Ishikawa (cell line): Measurements from ENCODE around the gene SNTG2.

ENCODE experiments used
- CEBPB ChIP-seq: IDR thresholded peaks from 2 replicates; pipeline ENCODE4 v1.6.1; 2012
- CREB1 ChIP-seq: IDR thresholded peaks from 2 replicates; pipeline ENCODE4 v1.6.1; 2012; ENCODE audit warnings: low read depth
- EGR1 ChIP-seq: IDR thresholded peaks from 2 replicates; pipeline ENCODE4 v1.6.1; 2012
- EP300 ChIP-seq: IDR thresholded peaks from 2 replicates; pipeline ENCODE4 v1.6.1; 2012; ENCODE audit warnings: borderline replicate concordance
- FOXM1 ChIP-seq: IDR thresholded peaks from 2 replicates; pipeline ENCODE4 v1.6.1; 2012; ENCODE audit warnings: low read depth, borderline replicate concordance
- NFIC ChIP-seq: IDR thresholded peaks from 2 replicates; pipeline ENCODE4 v1.6.1; 2012
- RAD21 ChIP-seq: IDR thresholded peaks from 2 replicates; pipeline ENCODE4 v1.6.1; 2012; ENCODE audit warnings: low read depth
- TAF1 ChIP-seq: IDR thresholded peaks from 2 replicates; pipeline ENCODE4 v1.6.1; 2012; ENCODE audit warnings: low read depth, mild to moderate bottlenecking
- TCF12 ChIP-seq: IDR thresholded peaks from 2 replicates; pipeline ENCODE4 v1.6.1; 2012; ENCODE audit warnings: low read depth
- TEAD4 ChIP-seq: IDR thresholded peaks from 2 replicates; pipeline ENCODE4 v1.6.1; 2012
- YY1 ChIP-seq: IDR thresholded peaks from 2 replicates; pipeline ENCODE4 v1.6.1; 2012; ENCODE audit warnings: low read depth
- ZBTB7A ChIP-seq: IDR thresholded peaks from 2 replicates; pipeline ENCODE4 v1.6.1; 2012; ENCODE audit warnings: low read depth
- TF ChIP-seq, protein P1 (sequence below): IDR thresholded peaks from 2 replicates; pipeline ENCODE4 v1.6.1; 2012
- TF ChIP-seq, protein P2 (sequence below): IDR thresholded peaks from 2 replicates; pipeline ENCODE4 v1.6.1; 2012; ENCODE audit warnings: low read depth, mild to moderate bottlenecking
- TF ChIP-seq, protein P3 (sequence below): IDR thresholded peaks from 2 replicates; pipeline ENCODE4 v1.6.1; 2012

The SNTG2 gene

DNA sequence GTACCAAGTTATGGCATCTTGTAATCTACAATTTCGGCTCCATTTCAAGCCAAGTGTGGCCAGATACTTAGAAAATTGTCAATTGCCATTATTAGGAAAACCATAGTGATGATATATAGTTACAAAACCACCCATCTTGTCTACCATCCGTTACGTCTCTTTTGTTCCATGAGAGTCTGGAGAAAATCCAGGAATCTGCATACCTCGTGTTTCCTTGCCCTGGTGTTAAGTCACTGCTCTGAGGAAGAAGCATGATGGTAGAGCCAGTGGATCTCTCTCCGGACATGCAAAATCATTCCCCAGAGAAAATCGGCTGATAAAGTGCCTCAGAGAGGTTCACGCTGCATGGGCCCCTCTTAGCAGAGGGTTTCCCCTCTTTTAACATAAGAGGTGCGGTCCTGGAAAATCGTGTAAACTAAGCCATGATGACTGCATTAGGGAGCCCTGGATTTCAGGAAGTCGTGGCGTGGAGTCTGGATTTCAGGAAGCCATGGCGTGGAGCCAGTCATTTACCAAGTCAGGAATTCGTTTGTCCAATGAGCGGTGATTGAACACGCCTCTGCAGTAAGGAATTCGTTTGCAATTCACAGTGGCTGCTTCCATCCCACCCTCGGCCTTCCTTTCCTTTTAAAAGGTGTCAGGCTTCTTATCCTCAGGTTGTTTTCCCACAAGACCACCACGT, 304.2 kb downstream of the SNTG2 start:
- no peak for TF ChIP-seq RAD21
- no peak for TF ChIP-seq CREB1
- TF ChIP-seq EGR1 = no peak
- TF ChIP-seq ZBTB7A = no peak
- no peak for TF ChIP-seq CEBPB
- no peak for TF ChIP-seq YY1
- TF ChIP-seq, protein P1, sequence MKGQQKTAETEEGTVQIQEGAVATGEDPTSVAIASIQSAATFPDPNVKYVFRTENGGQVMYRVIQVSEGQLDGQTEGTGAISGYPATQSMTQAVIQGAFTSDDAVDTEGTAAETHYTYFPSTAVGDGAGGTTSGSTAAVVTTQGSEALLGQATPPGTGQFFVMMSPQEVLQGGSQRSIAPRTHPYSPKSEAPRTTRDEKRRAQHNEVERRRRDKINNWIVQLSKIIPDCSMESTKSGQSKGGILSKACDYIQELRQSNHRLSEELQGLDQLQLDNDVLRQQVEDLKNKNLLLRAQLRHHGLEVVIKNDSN = no peak
- no peak for TF ChIP-seq TEAD4
- TF ChIP-seq TAF1 = no peak
- no peak for TF ChIP-seq TCF12
- no peak for TF ChIP-seq EP300
- TF ChIP-seq, protein P2, sequence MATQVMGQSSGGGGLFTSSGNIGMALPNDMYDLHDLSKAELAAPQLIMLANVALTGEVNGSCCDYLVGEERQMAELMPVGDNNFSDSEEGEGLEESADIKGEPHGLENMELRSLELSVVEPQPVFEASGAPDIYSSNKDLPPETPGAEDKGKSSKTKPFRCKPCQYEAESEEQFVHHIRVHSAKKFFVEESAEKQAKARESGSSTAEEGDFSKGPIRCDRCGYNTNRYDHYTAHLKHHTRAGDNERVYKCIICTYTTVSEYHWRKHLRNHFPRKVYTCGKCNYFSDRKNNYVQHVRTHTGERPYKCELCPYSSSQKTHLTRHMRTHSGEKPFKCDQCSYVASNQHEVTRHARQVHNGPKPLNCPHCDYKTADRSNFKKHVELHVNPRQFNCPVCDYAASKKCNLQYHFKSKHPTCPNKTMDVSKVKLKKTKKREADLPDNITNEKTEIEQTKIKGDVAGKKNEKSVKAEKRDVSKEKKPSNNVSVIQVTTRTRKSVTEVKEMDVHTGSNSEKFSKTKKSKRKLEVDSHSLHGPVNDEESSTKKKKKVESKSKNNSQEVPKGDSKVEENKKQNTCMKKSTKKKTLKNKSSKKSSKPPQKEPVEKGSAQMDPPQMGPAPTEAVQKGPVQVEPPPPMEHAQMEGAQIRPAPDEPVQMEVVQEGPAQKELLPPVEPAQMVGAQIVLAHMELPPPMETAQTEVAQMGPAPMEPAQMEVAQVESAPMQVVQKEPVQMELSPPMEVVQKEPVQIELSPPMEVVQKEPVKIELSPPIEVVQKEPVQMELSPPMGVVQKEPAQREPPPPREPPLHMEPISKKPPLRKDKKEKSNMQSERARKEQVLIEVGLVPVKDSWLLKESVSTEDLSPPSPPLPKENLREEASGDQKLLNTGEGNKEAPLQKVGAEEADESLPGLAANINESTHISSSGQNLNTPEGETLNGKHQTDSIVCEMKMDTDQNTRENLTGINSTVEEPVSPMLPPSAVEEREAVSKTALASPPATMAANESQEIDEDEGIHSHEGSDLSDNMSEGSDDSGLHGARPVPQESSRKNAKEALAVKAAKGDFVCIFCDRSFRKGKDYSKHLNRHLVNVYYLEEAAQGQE = no peak

DNA sequence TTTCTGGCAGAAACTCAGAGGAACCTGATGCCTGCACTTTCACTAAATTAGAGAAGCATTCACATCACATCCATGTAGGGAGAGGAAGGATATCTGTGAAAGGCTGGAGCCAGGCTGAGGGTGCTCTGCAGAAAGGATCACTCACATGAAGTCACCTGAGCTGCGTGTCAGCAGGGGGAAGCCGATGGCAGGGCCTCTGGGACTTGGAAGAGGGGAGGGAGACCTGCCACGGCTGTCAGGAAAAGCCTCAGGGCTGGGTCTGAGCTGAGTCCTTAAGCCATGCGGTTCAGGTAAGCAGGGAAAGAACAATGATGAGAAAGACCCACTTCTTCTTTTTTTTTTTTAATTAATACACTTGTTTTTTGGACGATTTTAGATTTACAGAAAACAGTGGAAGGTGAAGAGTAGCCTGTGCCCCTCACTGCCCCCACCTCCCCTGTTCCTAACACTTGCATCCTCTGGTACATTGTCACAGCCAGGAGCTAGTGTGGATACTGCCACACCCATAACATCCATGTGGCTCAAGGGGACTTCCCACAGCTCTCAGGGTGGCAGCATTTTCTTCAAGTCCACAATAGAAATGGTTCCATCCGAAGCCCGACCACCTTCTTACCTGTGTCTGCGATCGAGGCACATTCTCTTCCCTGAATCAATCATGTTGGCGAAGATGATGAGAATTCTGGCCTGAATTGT, 306.1 kb downstream of the SNTG2 start:
- TF ChIP-seq, protein P2 = no peak
- no peak for TF ChIP-seq EGR1
- no peak for TF ChIP-seq CEBPB
- TF ChIP-seq, protein P3, sequence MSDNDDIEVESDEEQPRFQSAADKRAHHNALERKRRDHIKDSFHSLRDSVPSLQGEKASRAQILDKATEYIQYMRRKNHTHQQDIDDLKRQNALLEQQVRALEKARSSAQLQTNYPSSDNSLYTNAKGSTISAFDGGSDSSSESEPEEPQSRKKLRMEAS = no peak
- TF ChIP-seq, protein P1 = no peak
- TF ChIP-seq ZBTB7A = no peak
- TF ChIP-seq RAD21 = no peak
- TF ChIP-seq YY1 = no peak
- TF ChIP-seq NFIC = no peak
- no peak for TF ChIP-seq TEAD4
- no peak for TF ChIP-seq TAF1
- TF ChIP-seq FOXM1 = no peak
- no peak for TF ChIP-seq EP300
- no peak for TF ChIP-seq TCF12
- TF ChIP-seq CREB1 = no peak

DNA sequence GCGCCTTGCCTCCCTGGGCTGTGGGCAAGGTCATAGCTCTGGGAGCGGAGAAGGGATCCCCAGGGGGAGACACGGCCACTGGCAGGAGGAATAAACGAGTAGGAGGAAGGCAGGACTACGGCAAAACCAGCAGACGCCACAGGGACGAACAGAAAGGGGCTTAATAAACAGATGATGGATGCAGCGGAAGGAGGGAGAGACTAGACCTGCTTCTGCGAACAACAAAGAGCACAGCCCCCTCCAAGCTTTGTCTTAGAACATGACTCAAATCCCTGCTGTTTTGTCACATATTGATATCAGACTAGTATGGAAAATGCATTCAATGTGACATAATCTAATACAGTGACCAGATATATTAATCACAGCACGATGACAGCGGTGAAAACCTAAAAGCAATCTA, 306.7 kb downstream of the SNTG2 start:
- no peak for TF ChIP-seq EP300
- TF ChIP-seq, protein P3 = no peak
- TF ChIP-seq, protein P1 = no peak
- TF ChIP-seq FOXM1 = no peak
- no peak for TF ChIP-seq TCF12
- TF ChIP-seq CREB1 = no peak
- no peak for TF ChIP-seq RAD21
- no peak for TF ChIP-seq CEBPB
- TF ChIP-seq TEAD4 = no peak
- no peak for TF ChIP-seq ZBTB7A
- TF ChIP-seq YY1 = no peak
- TF ChIP-seq, protein P2 = no peak

DNA sequence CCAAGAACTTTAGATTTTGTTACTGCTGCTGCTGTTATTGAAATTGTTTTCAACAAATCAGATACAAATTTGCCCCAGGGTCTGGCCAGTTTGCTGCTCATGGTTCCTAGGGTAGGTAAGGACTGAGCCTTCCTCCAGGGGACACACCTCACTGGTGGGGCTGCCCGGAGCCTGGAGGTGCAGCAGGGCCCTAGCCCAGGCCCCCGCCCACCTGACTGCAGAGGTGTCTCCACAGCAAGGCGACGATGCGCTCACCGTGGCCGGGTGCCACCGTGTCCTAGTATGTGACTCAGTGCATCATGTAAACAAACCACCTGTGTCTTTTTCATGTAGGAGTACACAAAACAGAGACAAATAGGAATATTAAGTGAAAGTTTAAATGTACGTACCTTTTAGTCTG, 309.1 kb downstream of the SNTG2 start:
- TF ChIP-seq, protein P1 = no peak
- TF ChIP-seq RAD21 (no peak), TEAD4 (no peak), YY1 (no peak), TCF12 (no peak), CEBPB (no peak), FOXM1 (no peak), ZBTB7A (no peak), TAF1 (no peak), EGR1 (no peak), EP300 (no peak), NFIC (no peak), CREB1 (no peak)
- TF ChIP-seq, protein P2 = no peak
